ENCODE data around the gene MEOX2. TPM values are rescaled to one million over a fixed set of nuclear protein-coding genes. Genes with fewer than 3 reads are reported as not detected.

The MEOX2 gene
- total RNA-seq, 2 donors from 2014 or later: 4.5 to 11.1 TPM

GRCh38 chr7:15681186-15681585 lies 5.3 kb downstream of the MEOX2 start:
- H3K36me3 ChIP-seq: no peaks in the 10 kb centered on the region
- DNase-seq (ENCODE audit: low spot score): no peak
- peak overlapping the region; percentile 6 to 9 for H3K27ac ChIP-seq
- no peaks in the 10 kb centered on the region for H3K9me3 ChIP-seq
- no peak for TF ChIP-seq CTCF (IDR thresholded peaks at IDR 0.05)
- no peaks in the 10 kb centered on the region for H3K4me1 ChIP-seq
- H3K27me3 ChIP-seq: peaks cover 0 to 5% of the 10 kb centered on the region in 2 donors
- H3K4me3 ChIP-seq: no peak overlapping the region

GRCh38 chr7:15680446-15680845 lies 6.0 kb downstream of the MEOX2 start:
- TF ChIP-seq CTCF (IDR thresholded peaks at IDR 0.05): no peak
- Histone ChIP-seq H3K4me3 (peak overlapping the region in 1 of 2 donors; percentile 20), H3K27ac (peak overlapping the region; percentile 6 to 9)

GRCh38 chr7:15679306-15679705 lies 7.2 kb downstream of the MEOX2 start:
- H3K27me3 ChIP-seq: no peaks in the 10 kb centered on the region
- H3K27ac ChIP-seq: no peak overlapping the region
- no peaks in the 10 kb centered on the region for H3K4me1 ChIP-seq
- H3K9me3 ChIP-seq: no peaks in the 10 kb centered on the region
- no peak for TF ChIP-seq CTCF (IDR thresholded peaks at IDR 0.05)
- no peaks in the 10 kb centered on the region for H3K36me3 ChIP-seq
- peak overlapping the region in 1 of 2 donors; percentile 13 for H3K4me3 ChIP-seq
- DNase-seq (ENCODE audit: low spot score): no peak

More at GRCh38 chr7:15680446-15680845, 6.0 kb downstream of the MEOX2 start:
- H3K27me3 ChIP-seq: no peaks in the 10 kb centered on the region
- no peak for DNase-seq (ENCODE audit: low spot score)
- no peaks in the 10 kb centered on the region for H3K9me3 ChIP-seq
- no peaks in the 10 kb centered on the region for H3K4me1 ChIP-seq
- H3K36me3 ChIP-seq: no peaks in the 10 kb centered on the region

GRCh38 chr7:15678653-15679052 lies 7.8 kb downstream of the MEOX2 start:
- no peak for TF ChIP-seq CTCF (IDR thresholded peaks at IDR 0.05)
- H3K4me3 ChIP-seq: peak overlapping the region in 1 of 2 donors; percentile 13

GRCh38 chr7:15675379-15675778 lies 11.1 kb downstream of the MEOX2 start:
- no peak for DNase-seq (ENCODE audit: low spot score)
- TF ChIP-seq CTCF (IDR thresholded peaks at IDR 0.05): no peak
- Histone ChIP-seq H3K4me3 (no peak overlapping the region), H3K9me3 (no peaks in the 10 kb centered on the region), H3K4me1 (no peaks in the 10 kb centered on the region), H3K27ac (peak overlapping the region; percentile 15 to 27), H3K36me3 (no peaks in the 10 kb centered on the region), H3K27me3 (no peaks in the 10 kb centered on the region)

More at GRCh38 chr7:15678653-15679052, 7.8 kb downstream of the MEOX2 start:
- Histone ChIP-seq H3K36me3 (no peaks in the 10 kb centered on the region), H3K4me1 (no peaks in the 10 kb centered on the region), H3K9me3 (no peaks in the 10 kb centered on the region), H3K27ac (no peak overlapping the region), H3K27me3 (no peaks in the 10 kb centered on the region)
- DNase-seq (ENCODE audit: low spot score): no peak

- DNase-seq (ENCODE audit: low spot score): no peak
- no peak for TF ChIP-seq CTCF (IDR thresholded peaks at IDR 0.05)
- Histone ChIP-seq H3K36me3 (no peaks in the 10 kb centered on the region), H3K4me3 (no peak overlapping the region), H3K4me1 (no peaks in the 10 kb centered on the region), H3K27me3 (no peaks in the 10 kb centered on the region), H3K27ac (peak overlapping the region; percentile 15 to 27), H3K9me3 (no peaks in the 10 kb centered on the region)
Observed at GRCh38 chr7:15674586-15674985, 11.9 kb downstream of the MEOX2 start.
